HUES64 (cell line): ENCODE data around the gene SNX11. TPM values are rescaled to one million over a fixed set of nuclear protein-coding genes. Genes with fewer than 3 reads are reported as not detected.
"Not testable (repeated sequence)": the region's sequence is repeated elsewhere in the genome, so short reads cannot be mapped to it uniquely, and the experiment has no call there.

Experiments
- H3K27ac ChIP-seq: 2 replicates; pipeline ENCODE4 v1.7.0; 2013; ENCODE audit warnings: low read depth, low read length, inconsistent platforms
- H3K27me3 ChIP-seq: 2 replicates; pipeline ENCODE4 v1.6.1; 2013; ENCODE audit warnings: mild to moderate bottlenecking, low read length; ENCODE audit not compliant: insufficient read depth
- H3K36me3 ChIP-seq: 2 replicates; pipeline ENCODE4 v1.6.1; 2013; ENCODE audit warnings: mild to moderate bottlenecking, low read length; ENCODE audit not compliant: insufficient read depth
- H3K4me1 ChIP-seq: 2 replicates; pipeline ENCODE4 v1.6.1; 2013; ENCODE audit warnings: mild to moderate bottlenecking, low read length, moderate library complexity; ENCODE audit not compliant: insufficient read depth
- H3K4me3 ChIP-seq: 2 replicates; pipeline ENCODE4 v1.5.1; 2013; ENCODE audit warnings: mild to moderate bottlenecking, low read length, moderate library complexity
- H3K9ac ChIP-seq: 2 replicates; pipeline ENCODE4 v1.6.1; 2013; ENCODE audit warnings: mild to moderate bottlenecking, low read depth, low read length
- H3K9me3 ChIP-seq: 2 replicates; pipeline ENCODE4 v1.6.1; 2013; ENCODE audit warnings: low read depth, low read length; ENCODE audit not compliant: insufficient read depth
- WGBS: fragments of 150-250, 120-280 bp; methylation state at CpG from one replicate; pipeline ENCODE4 v1.1.7; 2013; ENCODE audit warnings: missing lambda C conversion rate; 5-methylcytosine and 5-hydroxymethylcytosine counted together
- polyA plus RNA-seq, 2 experiments: library from polyadenylated mRNA; stranded (reverse); fragments of 50-300 nt; gene quantifications; one replicate each; pipeline ENCODE4 v1.2.3, GENCODE V29; 2013

SNX11 gene, protein sequence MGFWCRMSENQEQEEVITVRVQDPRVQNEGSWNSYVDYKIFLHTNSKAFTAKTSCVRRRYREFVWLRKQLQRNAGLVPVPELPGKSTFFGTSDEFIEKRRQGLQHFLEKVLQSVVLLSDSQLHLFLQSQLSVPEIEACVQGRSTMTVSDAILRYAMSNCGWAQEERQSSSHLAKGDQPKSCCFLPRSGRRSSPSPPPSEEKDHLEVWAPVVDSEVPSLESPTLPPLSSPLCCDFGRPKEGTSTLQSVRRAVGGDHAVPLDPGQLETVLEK
- 15.4 TPM for polyA plus RNA-seq (2013, experiment 1 of 2)
- 16.5 TPM for polyA plus RNA-seq (2013, experiment 2 of 2)

- Histone ChIP-seq H3K9ac (peak within 1 kb of the TSS; percentile 85), H3K27ac (peak within 1 kb of the TSS; percentile 86; the same call in 1 of the 2 replicates), H3K36me3 (peaks cover 4% of the 10 kb centered on the region; the same call in 1 of the 2 replicates), H3K9me3 (no peaks in the 10 kb centered on the region), H3K4me1 (no peaks in the 10 kb centered on the region), H3K4me3 (peak within 1 kb of the TSS; percentile 92), H3K27me3 (no peaks in the 10 kb centered on the region)
- WGBS: 1% methylated on average over 64 of the region's 64 CpGs
Observed at GRCh38 chr17:48107137-48108055, at the start of gene SNX11. SNX11 (plus strand) TSS chr17:48107766; CDS start chr17:48112044, 4,278 bp downstream.

GRCh38 chr17:48058393-48059124, 49.0 kb upstream of the SNX11 start:
- no peak overlapping the region for H3K4me3 ChIP-seq
- 96% methylated on average over 11 of the region's 11 CpGs for WGBS
- H3K36me3 ChIP-seq: peaks cover 72% of the 10 kb centered on the region
- H3K9me3 ChIP-seq: no peaks in the 10 kb centered on the region
- no peak overlapping the region for H3K27ac ChIP-seq
- no peaks in the 10 kb centered on the region for H3K27me3 ChIP-seq
- peaks cover 20% of the 10 kb centered on the region for H3K4me1 ChIP-seq
- no peak overlapping the region for H3K9ac ChIP-seq

- no peak overlapping the region for H3K9ac ChIP-seq
- 96% methylated on average over 32 of the region's 32 CpGs for WGBS
- H3K4me3 ChIP-seq: no peak overlapping the region
- H3K27ac ChIP-seq: no peak overlapping the region
- peaks cover 76% of the 10 kb centered on the region for H3K36me3 ChIP-seq
- H3K4me1 ChIP-seq: peaks cover 15% of the 10 kb centered on the region
- H3K9me3 ChIP-seq: no peaks in the 10 kb centered on the region
- no peaks in the 10 kb centered on the region for H3K27me3 ChIP-seq
Observed at GRCh38 chr17:48059125-48059668, 48.4 kb upstream of the SNX11 start.

DNA sequence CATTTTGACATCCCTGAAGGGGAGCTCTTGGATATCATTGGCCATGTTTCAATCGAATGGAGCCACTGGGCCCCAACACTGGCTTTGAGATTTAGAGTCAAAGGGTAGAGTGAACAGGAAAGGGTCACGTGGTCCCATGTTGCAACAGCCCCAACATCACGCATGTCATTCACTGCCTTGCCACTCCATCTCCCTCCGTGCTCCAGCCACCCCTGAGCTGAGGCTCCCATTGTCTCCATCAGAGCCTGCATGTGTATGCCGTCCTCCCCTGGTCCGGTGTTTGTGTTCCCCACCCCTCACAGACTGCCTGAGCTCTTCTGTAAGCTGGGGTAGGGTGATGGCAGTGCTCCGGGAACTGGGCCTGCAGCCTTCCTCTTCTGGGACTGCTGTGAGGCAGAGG, 47.3 kb upstream of the SNX11 start:
- WGBS: 96% methylated on average over 7 of the region's 7 CpGs
- H3K9me3 ChIP-seq: no peaks in the 10 kb centered on the region
- H3K4me1 ChIP-seq: peaks cover 12% of the 10 kb centered on the region
- H3K27ac ChIP-seq: no peak overlapping the region
- H3K27me3 ChIP-seq: no peaks in the 10 kb centered on the region
- peaks cover 87% of the 10 kb centered on the region for H3K36me3 ChIP-seq
- no peak overlapping the region for H3K4me3 ChIP-seq
- H3K9ac ChIP-seq: no peak overlapping the region

GRCh38 chr17:48062273-48062672, 45.3 kb upstream of the SNX11 start:
- Histone ChIP-seq H3K36me3 (peaks cover 85% of the 10 kb centered on the region), H3K4me1 (no peaks in the 10 kb centered on the region), H3K9ac (no peak overlapping the region), H3K9me3 (no peaks in the 10 kb centered on the region), H3K27me3 (no peaks in the 10 kb centered on the region), H3K27ac (no peak overlapping the region), H3K4me3 (no peak overlapping the region)
- 98% methylated on average over 7 of the region's 7 CpGs for WGBS

DNA sequence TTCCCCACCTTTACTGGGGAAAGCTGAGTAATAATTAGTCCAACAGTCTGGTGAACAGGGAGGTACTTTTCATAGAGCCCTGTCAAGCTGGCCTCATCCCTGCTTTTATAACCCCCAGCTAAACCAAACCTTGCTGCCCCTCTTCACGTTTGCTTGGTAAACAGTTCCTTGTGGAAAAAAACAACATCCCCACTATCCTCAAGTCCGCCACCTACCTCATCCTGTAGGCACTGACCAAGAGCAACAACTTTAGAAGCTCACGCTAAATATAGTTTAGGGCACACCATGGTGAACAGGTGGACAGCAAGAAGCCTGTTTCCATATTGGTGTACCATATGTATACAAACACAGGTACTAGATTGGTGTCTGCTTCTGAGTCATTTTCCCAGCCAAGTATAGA, 42.9 kb upstream of the SNX11 start:
- 83% methylated on average over 3 of the region's 3 CpGs for WGBS
- H3K4me3 ChIP-seq: no peak overlapping the region
- H3K9ac ChIP-seq: no peak overlapping the region
- no peaks in the 10 kb centered on the region for H3K4me1 ChIP-seq
- no peak overlapping the region for H3K27ac ChIP-seq
- H3K27me3 ChIP-seq: no peaks in the 10 kb centered on the region
- H3K9me3 ChIP-seq: no peaks in the 10 kb centered on the region
- peaks cover 78% of the 10 kb centered on the region for H3K36me3 ChIP-seq

DNA sequence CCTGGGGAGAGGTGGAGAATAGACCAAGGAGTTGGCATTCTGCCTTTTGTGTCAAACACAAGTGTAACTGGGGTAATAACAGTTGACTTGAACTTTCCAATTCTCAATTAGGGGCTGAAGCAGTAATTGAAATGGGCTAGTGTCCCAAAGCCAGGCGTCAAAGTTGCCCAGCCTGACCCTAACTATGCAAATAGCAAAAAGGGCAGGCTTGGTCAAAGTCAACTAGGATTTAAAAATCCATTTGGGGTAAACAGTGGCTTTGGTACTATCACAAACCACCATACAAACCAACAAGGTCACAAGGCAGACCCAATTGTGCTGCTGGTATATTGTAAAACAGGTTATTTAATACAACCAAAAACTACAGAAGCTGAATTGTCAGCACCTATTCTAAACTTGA, 41.4 kb upstream of the SNX11 start:
- Histone ChIP-seq H3K4me1 (no peaks in the 10 kb centered on the region), H3K9ac (no peak overlapping the region), H3K27me3 (no peaks in the 10 kb centered on the region), H3K9me3 (no peaks in the 10 kb centered on the region), H3K27ac (no peak overlapping the region), H3K4me3 (no peak overlapping the region), H3K36me3 (peaks cover 81% of the 10 kb centered on the region)
- WGBS: 89% methylated on average over 1 of the region's 1 CpG

- Histone ChIP-seq H3K27ac (no peak overlapping the region), H3K36me3 (peaks cover 81% of the 10 kb centered on the region), H3K9me3 (no peaks in the 10 kb centered on the region), H3K9ac (no peak overlapping the region), H3K4me3 (no peak overlapping the region), H3K4me1 (no peaks in the 10 kb centered on the region), H3K27me3 (no peaks in the 10 kb centered on the region)
- 92% methylated on average over 1 of the region's 1 CpG for WGBS
Observed at GRCh38 chr17:48066656-48067055, 40.9 kb upstream of the SNX11 start.

DNA sequence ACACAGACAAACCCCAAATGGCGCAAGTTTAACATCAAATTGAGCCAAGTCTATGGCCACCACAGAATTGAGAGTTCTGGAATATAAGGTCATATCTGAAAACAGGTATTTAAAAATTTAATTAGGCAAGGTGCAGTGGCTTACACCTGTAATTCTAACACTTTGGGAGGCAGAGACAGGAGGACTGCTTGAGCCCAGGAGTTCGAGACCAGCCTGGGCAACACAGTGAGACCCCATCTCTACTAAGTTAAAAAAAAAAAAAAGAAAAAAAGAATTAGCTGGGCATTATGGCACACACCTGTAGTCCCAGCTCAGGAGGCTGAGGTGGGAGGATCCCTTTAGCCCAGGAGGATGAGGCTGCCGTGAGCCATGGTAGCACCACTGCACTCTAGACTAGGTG, 40.3 kb upstream of the SNX11 start:
- 93% methylated on average over 3 of the region's 3 CpGs for WGBS
- no peaks in the 10 kb centered on the region for H3K4me1 ChIP-seq
- no peak overlapping the region for H3K9ac ChIP-seq
- H3K27me3 ChIP-seq: no peaks in the 10 kb centered on the region
- peaks cover 81% of the 10 kb centered on the region for H3K36me3 ChIP-seq
- H3K4me3 ChIP-seq: no peak overlapping the region
- no peak overlapping the region for H3K27ac ChIP-seq
- H3K9me3 ChIP-seq: no peaks in the 10 kb centered on the region

GRCh38 chr17:48067808-48068207, 39.8 kb upstream of the SNX11 start:
- H3K9me3 ChIP-seq, H3K9ac ChIP-seq, H3K27me3 ChIP-seq, H3K4me1 ChIP-seq, H3K27ac ChIP-seq, H3K4me3 ChIP-seq: not testable (repeated sequence)
- WGBS: 93% methylated on average over 2 of the region's 2 CpGs
- H3K36me3 ChIP-seq: peaks cover 78% of the 10 kb centered on the region
